D341Med (cell line): Measurements from ENCODE around the gene CORO1A.
"Not testable (repeated sequence)": the region's sequence is repeated elsewhere in the genome, so short reads cannot be mapped to it uniquely, and the experiment has no call there.

ENCODE experiments used
- DNase-seq: peaks from one replicate; pipeline ENCODE4 v3.0.0; 2012; ENCODE audit warnings: low spot score

Gene CORO1A

DNA sequence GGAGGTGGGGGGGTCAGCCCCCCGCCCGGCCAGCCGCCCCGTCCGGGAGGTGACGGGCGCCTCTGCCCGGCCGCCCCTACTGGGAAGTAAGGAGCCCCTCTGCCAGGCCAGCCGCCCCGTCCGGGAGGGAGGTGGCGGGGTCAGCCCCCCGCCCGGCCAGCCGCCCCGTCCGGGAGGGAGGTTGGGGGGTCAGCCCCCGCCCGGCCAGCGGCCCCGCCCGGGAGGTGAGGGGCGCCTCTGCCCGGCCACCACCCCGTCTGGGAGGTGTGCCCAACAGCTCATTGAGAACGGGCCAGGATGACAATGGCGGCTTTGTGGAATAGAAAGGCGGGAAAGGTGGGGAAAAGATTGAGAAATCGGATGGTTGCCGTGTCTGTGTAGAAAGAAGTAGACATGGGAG lies 13.3 kb upstream of the CORO1A start:
- DNase-seq = not testable (repeated sequence)

GRCh38 chr16:30173054-30173453 lies 10.3 kb upstream of the CORO1A start:
- no peak for DNase-seq

GRCh38 chr16:30176876-30177275 lies 6.5 kb upstream of the CORO1A start:
- not testable (repeated sequence) for DNase-seq

GRCh38 chr16:30179195-30179594 lies 4.2 kb upstream of the CORO1A start:
- DNase-seq = no peak

- no peak for DNase-seq
Measured at GRCh38 chr16:30179931-30180330, 3.5 kb upstream of the CORO1A start.

- DNase-seq = no peak
Measured at GRCh38 chr16:30180741-30181140, 2.7 kb upstream of the CORO1A start.

DNA sequence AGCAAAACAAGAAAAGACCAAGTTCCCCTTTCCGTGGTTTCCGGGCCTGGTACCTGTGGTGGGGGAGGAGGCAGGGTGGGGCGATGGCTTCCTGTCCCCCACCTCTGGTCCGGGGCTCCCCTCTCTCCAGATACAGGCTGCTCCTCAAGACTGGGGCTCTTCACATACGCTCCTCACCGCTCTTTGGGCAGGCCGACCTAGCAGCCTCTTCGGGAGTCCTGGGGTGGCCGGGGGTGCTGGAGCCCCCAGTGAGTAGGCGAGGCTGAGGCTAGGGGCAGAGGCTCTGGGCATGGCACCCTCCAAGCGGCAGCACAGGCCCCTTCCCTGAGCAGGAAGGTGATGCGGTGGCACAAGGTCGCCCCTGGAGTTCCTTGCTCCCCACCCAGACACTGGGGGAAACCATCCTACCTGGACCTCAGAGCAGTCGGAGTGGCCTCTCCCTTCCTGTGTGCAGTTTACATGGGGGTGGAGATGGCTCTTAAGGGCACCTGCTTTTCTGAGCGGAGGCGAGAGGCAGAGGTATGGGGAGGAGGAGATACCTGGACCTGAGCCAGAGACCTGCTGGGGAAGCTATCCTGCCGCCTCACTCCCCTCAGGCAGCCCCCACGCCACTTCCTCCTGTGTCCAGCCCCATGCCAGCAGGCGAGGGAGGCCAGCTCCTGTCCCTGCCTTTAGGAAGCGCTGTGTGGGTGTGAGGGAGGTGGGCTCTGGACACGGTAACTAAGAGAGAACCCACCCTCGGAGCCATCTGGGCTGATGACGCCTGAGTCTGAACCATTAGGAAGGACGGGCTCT lies 891 bp downstream of the CORO1A start:
- peak; percentile 19 for DNase-seq

DNA sequence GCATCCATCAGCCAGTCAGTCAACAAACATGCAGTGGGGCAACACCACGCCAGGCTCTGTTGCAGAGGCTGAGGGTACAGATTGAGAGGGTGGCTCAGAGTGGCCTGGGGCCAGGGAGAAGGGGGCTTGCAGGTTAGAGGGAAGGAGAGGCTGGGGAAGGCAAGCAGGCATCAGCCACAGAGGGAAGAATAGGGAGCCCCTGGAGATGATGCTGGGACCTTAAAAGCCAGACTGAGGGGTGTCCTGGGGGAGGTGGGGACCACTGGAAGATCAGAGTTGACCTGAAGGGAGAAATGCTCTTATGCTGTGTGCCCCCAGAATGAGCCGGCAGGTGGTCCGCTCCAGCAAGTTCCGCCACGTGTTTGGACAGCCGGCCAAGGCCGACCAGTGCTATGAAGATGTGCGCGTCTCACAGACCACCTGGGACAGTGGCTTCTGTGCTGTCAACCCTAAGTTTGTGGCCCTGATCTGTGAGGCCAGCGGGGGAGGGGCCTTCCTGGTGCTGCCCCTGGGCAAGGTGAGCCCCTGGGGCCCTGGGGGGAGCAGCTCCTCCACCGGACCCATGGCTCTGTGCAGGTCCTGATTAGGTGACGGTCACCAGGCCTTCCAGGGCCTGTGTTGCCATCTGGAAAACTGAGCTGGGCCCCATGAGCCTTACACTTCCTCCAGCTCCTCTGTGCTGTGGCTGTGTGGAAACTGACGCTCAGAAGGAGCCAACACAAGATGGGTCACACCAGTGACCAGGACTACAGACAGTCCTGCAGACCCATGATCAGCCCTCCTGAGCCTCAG lies 1.7 kb downstream of the CORO1A start:
- DNase-seq = peak; percentile 19

DNA sequence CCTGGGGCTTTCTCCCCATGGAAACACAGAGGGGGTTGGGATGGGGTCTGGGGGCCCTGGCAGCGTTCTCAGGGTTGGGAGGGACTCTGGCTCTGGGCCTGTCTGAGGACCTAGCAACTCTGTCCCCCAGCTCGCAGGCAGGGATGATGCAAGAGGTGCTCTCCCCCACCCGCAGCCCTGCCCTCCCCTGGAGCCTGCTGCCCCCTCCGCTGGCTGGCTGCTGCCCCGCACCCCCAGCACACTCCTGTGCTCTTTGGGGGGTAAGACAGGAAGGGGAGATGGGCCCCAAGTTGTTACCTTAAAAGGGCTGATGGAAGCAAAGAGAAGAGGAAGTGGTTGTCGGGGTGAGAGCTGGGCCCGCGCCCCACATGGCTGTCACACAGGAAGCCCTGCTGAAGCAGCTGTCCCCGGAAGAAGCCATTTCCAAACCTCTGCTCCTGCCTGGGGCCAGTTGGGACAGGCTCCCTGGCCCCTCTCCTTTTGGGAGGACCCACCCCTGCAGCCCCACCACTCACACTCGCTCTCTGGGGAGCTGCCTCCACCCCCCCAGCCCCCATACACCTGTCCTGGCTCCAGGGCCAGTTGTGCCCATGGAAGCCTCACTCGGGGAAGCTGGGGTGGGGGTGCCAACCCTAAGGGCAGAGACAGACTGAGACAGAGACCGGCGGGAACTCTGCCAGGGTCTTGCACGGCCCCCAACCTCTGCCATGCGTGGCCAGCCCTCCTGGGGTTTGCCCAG lies 2.5 kb downstream of the CORO1A start:
- peak; percentile 8 for DNase-seq

GRCh38 chr16:30186444-30186781 lies 3.0 kb downstream of the CORO1A start:
- DNase-seq = no peak

- DNase-seq = peak; percentile 36
Measured at GRCh38 chr16:30186782-30187555, 3.6 kb downstream of the CORO1A start.

DNA sequence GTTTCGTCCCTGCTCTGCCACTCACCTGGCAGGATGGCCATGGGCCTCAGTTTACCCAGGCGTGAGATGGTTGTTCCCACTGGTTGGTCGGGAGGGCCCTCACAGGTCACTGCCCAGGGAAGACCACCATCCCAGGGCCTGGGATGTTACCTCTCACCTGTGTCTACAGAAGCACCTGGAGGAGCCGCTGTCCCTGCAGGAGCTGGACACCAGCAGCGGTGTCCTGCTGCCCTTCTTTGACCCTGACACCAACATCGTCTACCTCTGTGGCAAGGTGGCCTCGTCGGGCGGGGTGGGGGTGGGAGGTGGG lies 4.1 kb downstream of the CORO1A start:
- no peak for DNase-seq

DNA sequence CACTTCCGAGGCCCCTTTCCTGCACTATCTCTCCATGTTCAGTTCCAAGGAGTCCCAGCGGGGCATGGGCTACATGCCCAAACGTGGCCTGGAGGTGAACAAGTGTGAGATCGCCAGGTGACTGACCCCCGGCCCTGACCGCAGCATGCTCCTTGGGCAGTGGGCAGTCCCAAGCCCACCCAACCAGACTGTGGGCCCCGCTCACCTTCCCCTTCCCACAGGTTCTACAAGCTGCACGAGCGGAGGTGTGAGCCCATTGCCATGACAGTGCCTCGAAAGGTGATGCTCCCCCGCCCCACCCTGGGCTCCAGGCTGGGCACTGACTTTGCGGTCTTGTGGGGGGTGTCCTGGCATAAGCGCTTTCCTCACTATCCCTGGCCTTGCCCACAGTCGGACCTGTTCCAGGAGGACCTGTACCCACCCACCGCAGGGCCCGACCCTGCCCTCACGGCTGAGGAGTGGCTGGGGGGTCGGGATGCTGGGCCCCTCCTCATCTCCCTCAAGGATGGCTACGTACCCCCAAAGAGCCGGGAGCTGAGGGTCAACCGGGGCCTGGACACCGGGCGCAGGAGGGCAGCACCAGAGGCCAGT lies 4.7 kb downstream of the CORO1A start:
- DNase-seq = no peak

DNA sequence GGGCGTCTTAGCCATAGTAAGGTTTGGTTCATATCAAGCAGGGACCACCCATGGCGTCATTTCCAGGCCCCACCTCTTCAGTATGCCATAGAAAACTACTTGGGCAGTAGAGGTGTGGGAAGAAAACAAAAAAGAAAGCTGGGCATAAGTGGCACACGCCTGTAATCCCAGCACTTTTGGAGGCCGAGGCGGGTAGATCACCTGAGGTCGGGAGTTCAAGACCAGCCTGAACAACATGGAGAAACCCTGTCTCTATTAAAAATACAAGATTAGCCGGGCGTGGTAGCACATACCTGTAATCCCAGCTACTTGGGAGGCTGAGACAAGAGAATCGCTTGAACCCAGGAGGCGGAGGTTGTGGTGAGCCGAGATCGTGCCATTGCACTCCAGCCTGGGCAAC lies 7.8 kb downstream of the CORO1A start:
- not testable (repeated sequence) for DNase-seq

DNA sequence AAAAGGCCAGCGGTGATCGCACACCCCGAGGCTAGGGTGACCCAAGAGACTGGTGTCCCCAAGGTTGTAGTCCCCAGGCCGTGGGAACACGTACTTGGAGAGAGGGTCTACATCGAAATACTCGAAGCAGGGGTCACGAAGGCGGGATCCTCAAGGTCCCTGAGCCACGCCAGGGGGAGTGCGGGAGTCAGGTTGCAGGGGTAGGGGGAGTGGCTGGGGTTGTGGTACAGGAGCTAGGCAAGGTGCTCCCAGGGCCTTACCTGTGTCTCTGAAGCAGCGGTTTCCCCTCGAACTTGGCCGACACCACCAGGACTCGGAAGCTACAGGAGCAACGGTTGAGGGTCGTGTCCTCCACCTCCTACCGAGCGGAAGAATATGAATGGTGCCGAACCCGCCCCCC lies 9.7 kb downstream of the CORO1A start:
- not testable (repeated sequence) for DNase-seq

GRCh38 chr16:30193615-30194014 lies 10.2 kb downstream of the CORO1A start, which contains the start of the genes BOLA2B and SLX1A:
Gene BOLA2B, minus strand, starts transcription at chr16:30193666. Its CDS starts 71 bp downstream, at chr16:30193595.
Gene SLX1A, plus strand, starts transcription at chr16:30193875. Its CDS starts 210 bp downstream, at chr16:30194085.
- not testable (repeated sequence) for DNase-seq

DNA sequence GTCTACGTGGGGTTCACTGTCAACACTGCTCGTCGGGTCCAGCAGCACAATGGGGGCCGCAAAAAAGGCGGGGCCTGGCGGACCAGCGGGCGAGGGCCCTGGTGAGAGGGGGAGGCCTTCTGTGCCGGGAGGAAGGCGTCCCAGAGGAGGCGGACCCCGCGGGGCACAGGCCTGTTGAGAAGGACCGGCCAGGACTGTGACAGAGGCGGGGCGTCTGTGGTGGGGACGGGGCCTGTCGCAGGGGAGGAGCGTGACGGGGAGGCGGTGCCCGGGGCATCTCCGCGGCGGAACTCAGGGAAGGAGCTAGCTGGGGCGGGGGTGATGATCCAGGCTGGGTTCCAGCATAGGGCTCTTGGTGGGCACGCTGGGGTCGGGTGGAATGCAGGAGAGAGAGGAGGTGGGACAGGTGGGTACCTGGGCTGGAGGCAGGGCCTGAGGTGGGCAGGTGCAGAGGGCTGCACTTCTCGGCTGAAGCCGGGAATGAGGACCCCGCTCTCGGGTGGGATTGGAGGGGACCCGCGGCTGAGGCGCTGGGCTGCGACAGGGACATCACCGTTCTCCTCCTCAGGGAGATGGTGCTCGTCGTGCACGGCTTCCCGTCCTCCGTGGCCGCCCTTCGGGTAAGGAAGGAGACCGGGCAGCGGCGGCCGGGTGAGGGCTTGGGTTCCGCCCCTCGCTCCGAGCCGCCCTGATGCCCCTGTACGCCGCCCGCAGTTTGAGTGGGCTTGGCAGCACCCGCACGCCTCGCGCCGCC lies 10.9 kb downstream of the CORO1A start:
- not testable (repeated sequence) for DNase-seq

DNA sequence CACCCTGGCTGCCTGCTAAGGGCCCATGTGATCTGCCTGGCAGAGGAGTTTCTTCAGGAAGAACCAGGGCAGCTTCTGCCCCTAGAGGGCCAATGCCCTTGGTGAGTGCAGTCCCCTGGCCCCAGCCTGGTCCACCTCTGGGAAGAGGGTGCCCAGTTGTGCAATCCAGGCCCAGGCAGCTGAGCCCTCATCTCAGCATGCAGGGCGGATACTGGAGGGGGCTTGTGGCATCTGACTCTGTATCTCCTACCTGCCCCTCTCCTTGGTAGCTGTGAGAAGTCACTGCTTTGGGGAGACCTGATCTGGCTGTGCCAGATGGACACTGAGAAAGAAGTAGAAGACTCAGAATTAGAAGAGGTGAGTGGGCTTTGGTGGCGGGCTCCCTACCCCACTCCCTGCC lies 13.6 kb downstream of the CORO1A start:
- DNase-seq = not testable (repeated sequence)

DNA sequence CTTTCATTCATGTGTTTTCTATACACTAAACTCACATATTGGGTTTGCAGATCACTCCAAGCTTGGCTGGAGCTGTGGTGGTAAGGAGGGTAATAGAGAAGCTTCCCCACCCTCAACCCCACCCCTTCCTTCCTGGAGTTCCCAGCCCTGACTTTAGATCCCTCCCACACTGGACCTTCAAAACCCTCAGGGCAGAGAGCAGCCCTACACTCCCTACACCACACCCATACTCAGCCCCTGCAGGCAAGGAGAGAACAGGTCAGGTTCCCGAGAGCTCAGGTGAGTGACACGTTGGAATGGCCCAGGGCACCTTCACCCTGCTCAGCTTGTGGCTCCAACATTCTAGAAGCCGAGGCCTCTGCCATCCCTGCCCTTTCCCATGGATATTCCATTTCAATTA lies 15.6 kb downstream of the CORO1A start, which contains the start of gene SULT1A3:
Gene SULT1A3 (plus strand): TSS at position 207 of the 400 bp plus-strand sequence. CDS start 1,474 bp downstream, outside the sequence.
- not testable (repeated sequence) for DNase-seq

- DNase-seq = not testable (repeated sequence)
Measured at GRCh38 chr16:30199608-30200343, 16.4 kb downstream of the CORO1A start.
